Mononuclear cell (primary cell): ENCODE measurements around the gene CRACR2B. TPM values are rescaled to one million over a fixed set of nuclear protein-coding genes. Genes with fewer than 3 reads are reported as not detected.

Source experiments
- H3K27me3 ChIP-seq: 2 replicates; pipeline ENCODE4 v1.6.0; 2011; ENCODE audit warnings: low read length, control low read depth; ENCODE audit not compliant: insufficient read depth
- H3K4me1 ChIP-seq: 2 replicates; pipeline ENCODE4 v1.5.1; 2011; ENCODE audit warnings: mild to moderate bottlenecking, low read length, control low read depth; ENCODE audit not compliant: insufficient read depth
- H3K4me3 ChIP-seq: 2 replicates; pipeline ENCODE4 v1.5.1; 2011; ENCODE audit warnings: mild to moderate bottlenecking, low read length, moderate library complexity
- H3K9me3 ChIP-seq: 2 replicates; pipeline ENCODE4 v1.5.1; 2011; ENCODE audit warnings: low read depth, mild to moderate bottlenecking, control low read depth, low read length
- total RNA-seq: library from RNA; depleted of rRNA; stranded (reverse); fragments of >200 nt; gene quantifications from one replicate; pipeline ENCODE4 v1.2.3, GENCODE V29; 2012

Gene CRACR2B
- total RNA-seq, 1 donor = 0.84 TPM

GRCh38 chr11:791658-792534 is 35.8 kb upstream of the CRACR2B start:
- H3K4me3 ChIP-seq = no peak overlapping the region
- peaks cover 4% of the 10 kb centered on the region for H3K27me3 ChIP-seq
- H3K9me3 ChIP-seq = no peaks in the 10 kb centered on the region
- H3K4me1 ChIP-seq = peaks cover 18% of the 10 kb centered on the region

DNA sequence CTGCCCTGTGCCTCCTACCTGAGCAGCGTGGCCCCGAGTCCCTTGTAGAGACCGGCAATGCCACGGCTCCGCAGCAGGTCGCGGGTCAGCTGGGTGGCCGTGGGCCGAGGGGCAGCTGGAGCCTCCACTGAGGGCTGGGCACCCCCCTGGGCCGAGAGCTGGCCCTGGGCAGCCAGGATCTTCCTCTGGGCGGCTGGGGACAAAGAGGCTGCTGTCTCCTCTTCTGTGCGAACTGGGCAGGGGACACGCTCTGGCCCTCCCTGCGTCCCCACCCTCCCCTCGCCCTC is 35.2 kb upstream of the CRACR2B start:
- peaks cover 4% of the 10 kb centered on the region for H3K27me3 ChIP-seq
- H3K4me3 ChIP-seq = no peak overlapping the region
- peaks cover 23% of the 10 kb centered on the region for H3K4me1 ChIP-seq
- H3K9me3 ChIP-seq = no peaks in the 10 kb centered on the region

DNA sequence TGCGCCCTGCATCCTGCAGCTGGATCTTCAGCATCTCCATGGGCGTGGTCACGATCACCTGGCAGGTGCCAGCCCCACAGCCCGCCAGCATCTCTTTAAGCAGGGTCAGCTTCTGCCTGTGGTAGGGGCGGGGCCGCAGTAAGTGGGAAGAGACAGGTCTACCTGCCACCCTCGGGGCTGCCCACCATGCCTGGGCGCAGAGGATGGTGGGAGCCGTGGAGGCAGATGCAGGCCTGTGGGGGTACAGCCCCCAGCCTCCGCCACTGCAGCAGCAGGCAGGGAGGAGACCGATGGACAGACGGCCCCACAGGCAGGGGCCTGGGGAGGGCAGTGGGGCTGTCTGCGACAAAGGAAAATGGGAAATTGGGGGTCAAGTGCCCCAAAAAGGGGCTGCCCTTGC is 34.8 kb upstream of the CRACR2B start:
- H3K27me3 ChIP-seq = peaks cover 4% of the 10 kb centered on the region
- no peaks in the 10 kb centered on the region for H3K9me3 ChIP-seq
- no peak overlapping the region for H3K4me3 ChIP-seq
- peaks cover 23% of the 10 kb centered on the region for H3K4me1 ChIP-seq

DNA sequence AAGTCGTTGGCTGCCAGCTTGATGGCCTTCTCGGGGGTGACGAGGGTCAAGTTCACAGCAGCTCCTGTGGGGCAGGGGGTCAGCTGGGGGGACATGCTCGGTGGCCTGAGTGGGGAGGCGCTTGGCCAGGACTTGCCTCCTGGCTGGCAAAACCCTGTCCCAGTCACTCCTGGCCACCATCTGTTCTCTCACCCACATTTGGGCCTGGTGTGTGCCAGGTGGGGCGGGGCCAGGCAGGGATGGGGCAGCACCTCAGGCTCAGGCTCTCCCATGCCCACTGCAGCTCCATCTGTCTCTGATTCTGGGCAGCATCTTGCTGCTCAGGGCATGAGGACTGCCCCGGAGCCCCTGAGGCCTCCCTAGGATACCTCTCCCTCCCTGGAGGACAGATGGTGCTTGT is 34.2 kb upstream of the CRACR2B start:
- peaks cover 27% of the 10 kb centered on the region for H3K4me1 ChIP-seq
- H3K27me3 ChIP-seq = peaks cover 4% of the 10 kb centered on the region
- no peaks in the 10 kb centered on the region for H3K9me3 ChIP-seq
- H3K4me3 ChIP-seq = no peak overlapping the region

DNA sequence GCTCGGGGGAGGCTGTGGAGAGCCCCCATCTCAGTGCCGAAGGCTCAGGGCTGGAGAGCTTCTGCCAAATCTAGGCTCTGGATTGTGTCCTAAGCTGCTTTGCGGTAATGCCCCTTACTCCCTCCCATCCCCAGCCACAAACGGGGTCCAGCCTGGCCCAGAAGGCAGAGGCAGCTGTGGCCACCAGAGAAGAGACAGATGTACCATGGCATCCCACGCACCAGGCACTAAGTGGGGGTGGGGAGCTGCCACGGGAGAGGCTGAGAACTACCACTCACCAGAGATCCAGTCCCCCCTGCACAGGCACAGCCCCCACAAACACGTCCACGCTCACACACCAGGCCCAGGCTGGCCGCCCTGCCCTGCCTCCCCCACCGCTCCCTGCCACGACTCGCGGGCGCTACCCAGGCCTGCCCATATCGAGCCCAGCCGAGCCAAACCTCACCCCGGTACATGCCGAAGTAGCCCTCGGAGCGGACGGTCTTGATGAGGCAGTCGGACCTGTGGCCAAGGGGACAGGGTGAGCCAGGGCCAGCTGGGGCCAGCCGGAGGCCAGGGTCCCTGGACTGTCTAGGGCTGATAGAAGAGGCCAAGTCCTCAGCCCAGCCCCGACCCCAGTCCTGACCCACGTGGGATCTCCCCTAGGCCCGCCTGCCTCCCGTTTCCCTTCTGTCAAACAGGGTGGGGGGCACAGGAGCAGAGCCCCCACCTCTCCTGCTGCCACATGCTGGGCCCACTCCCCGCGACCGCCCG is 33.5 kb upstream of the CRACR2B start:
- Histone ChIP-seq H3K4me3 (no peak overlapping the region), H3K9me3 (no peaks in the 10 kb centered on the region), H3K4me1 (peaks cover 30% of the 10 kb centered on the region), H3K27me3 (peaks cover 4% of the 10 kb centered on the region)

DNA sequence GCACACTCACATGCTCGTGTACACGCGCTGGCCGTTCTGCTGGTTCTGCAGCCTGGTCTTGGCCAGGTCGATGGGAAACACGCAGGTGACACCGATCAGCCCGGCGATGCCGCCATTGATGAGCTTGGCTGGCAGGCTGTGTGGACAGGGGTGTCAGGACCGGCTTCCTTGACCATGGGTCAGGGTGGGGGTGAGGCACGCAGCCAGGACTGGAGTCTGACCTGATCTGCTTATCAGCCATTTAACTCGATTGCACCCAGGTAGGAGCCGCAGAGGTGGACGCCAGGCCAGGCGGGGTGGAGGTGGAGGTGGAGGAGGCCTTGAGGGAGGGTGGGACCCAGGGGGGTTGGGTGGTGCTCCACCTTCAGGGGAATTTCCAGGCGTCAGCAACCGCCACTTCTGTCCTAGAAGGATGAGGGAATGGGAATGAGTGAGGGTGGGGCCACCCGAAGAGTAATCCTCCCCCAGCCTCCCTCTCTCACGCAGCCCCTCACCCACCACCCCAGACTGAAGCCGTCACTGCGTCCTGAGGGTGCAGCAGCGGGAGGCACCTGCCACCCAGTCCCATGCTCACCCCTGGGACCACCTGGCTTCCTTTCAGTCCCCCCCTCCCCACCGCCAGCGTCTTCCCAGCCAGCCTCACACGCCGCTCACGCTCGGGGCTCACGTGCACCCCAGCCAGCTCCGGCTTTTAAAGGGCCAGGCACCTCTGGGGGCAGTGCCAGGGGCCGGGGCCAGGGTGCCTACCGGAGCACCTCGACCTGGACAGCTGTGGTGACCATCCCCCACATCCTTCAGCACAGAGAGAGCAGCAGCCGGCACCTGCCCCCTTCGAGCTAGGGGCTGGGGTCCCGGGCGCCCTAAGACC is 32.7 kb upstream of the CRACR2B start:
- H3K9me3 ChIP-seq = no peaks in the 10 kb centered on the region
- H3K4me3 ChIP-seq = no peak overlapping the region
- H3K27me3 ChIP-seq = no peaks in the 10 kb centered on the region
- H3K4me1 ChIP-seq = peaks cover 30% of the 10 kb centered on the region

DNA sequence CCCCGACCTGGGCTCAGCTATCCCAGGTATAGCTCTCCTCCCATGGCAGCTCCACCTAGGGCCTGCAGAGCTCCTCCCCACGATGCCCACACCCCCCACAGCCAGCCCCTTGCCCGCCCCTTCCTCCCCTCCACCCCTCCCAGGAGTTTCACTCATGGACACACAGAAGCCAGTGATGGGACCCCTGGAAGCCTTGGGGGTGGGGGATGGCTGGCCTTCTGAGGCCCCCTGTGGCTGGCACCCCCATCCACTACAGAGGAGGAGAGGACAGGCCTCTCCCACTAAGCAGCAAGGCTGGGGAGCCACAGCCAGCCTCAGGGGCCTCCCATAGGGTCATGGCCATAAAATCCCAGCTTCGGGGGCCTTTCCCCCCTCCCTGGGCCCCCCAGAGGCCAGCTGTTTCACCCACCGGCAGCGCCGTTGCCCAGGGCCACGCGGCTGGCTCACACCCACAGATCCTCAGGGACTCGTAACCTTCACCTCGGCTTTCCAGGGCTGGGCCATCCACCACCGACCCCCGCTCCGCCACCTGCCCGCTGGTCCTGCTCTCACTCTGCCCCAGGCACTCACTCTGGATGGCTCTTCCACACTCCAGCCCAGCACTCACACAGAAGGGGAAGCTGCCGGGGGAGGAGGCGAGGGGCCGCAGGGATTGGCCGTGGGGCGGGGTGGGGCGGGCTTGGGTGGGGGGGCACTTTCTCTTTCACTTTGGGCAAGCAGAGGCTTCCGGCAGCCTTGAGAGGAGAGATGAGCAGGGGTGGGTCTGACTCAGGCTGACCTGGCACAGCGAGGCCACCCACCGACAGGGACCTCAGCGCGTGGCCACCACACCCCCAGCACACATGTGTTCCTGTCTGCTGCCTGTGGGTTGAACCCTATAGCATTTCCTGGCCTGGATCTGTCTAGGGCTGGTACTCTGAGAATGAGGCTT is 31.8 kb upstream of the CRACR2B start:
- H3K27me3 ChIP-seq = no peaks in the 10 kb centered on the region
- H3K9me3 ChIP-seq = no peaks in the 10 kb centered on the region
- peaks cover 30% of the 10 kb centered on the region for H3K4me1 ChIP-seq
- H3K4me3 ChIP-seq = peak overlapping the region; percentile 49

DNA sequence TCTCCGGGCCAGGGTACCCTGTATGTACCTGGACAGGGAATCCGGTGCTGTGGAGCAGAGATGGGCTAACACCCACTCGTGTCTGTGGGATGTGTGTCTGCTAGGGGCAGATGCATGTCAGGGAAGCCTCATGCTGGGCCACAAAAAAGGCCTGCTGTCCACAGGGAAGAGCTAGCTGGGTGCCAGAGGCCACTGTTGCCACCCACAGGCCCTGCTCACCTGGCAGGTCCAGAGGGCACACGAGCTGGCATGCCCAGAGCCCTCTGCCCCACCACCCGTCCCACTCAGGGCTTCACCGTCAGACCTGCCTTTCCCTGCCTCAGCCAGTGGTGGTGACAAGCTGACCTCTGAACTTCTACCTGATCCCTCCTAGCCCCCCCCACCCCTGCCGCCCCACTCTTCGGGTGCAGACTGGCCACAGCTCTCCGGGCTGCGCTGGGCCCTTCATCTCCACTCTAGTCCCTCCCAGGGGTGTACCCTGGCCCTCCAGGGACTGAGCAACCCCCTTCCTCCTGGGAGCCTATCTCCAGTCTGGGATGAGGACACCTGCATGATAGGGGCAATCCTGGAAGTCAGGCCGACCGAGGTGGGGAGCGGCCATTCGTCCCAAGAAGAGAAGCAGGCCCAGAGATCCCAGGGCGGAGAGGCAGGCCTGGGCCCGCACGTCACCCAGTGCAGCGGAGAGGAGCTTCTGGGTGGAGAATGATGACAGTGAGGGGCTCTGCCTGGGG is 31.0 kb upstream of the CRACR2B start:
- H3K9me3 ChIP-seq = no peaks in the 10 kb centered on the region
- H3K27me3 ChIP-seq = no peaks in the 10 kb centered on the region
- peaks cover 30% of the 10 kb centered on the region for H3K4me1 ChIP-seq
- H3K4me3 ChIP-seq = peak overlapping the region; percentile 79

- H3K4me1 ChIP-seq = peaks cover 30% of the 10 kb centered on the region
- H3K27me3 ChIP-seq = no peaks in the 10 kb centered on the region
- no peaks in the 10 kb centered on the region for H3K9me3 ChIP-seq
Measured at GRCh38 chr11:797296-798092, 30.2 kb upstream of the CRACR2B start.

GRCh38 chr11:798093-798713 is 29.5 kb upstream of the CRACR2B start, which contains the start of gene SLC25A22:
TSS of gene SLC25A22 (minus strand) at chr11:798281. CDS start at chr11:795006, 3,275 bp downstream.
- no peaks in the 10 kb centered on the region for H3K9me3 ChIP-seq
- H3K4me3 ChIP-seq = peak within 1 kb of the TSS; percentile 79
- H3K4me1 ChIP-seq = peaks cover 30% of the 10 kb centered on the region
- H3K27me3 ChIP-seq = no peaks in the 10 kb centered on the region

More at GRCh38 chr11:797296-798092, 30.2 kb upstream of the CRACR2B start:
- H3K4me3 ChIP-seq = peak overlapping the region; percentile 79

DNA sequence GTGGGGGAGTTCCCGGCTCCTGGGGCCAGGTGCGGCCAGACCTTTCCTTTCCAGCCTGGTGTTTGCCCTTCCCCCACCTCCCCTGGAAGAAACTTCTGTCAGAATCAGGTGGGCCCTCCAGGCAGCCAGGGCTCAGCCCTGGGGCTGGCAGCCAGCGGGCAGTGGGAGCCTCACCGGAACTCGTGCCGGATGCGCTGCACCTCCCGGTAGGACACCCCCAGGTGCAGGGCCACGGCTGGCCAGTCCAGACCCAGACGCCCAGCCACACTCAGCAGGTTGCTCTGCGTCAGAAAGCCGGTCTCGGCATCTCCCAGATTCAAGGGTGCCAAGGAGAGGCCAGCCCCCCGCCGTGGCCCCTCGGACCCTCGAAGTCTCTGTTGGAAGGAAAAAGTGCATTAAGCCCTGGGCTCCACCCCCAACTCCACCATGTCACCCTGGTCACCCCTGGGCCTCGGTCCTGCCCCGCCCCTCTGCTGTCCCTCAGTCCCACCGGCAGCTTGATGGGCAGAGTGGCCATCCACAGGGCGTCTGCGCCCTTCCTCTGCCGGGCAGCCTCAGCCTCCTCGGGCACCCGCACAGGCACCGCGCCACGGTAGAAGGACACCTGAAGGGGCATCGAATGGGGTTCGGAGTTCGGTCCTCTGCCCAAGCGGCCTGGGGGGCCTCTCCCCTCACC is 27.9 kb upstream of the CRACR2B start:
- no peak overlapping the region for H3K4me3 ChIP-seq
- no peaks in the 10 kb centered on the region for H3K27me3 ChIP-seq
- H3K4me1 ChIP-seq = peaks cover 45% of the 10 kb centered on the region
- H3K9me3 ChIP-seq = no peaks in the 10 kb centered on the region

GRCh38 chr11:800473-800872 is 27.2 kb upstream of the CRACR2B start:
- H3K9me3 ChIP-seq = no peaks in the 10 kb centered on the region
- H3K4me3 ChIP-seq = no peak overlapping the region
- H3K27me3 ChIP-seq = no peaks in the 10 kb centered on the region
- peaks cover 41% of the 10 kb centered on the region for H3K4me1 ChIP-seq
